NOMO-1 treated with dmso at 0.1 percent for 144 hours (cell line): ENCODE results near the gene BRCA1.
"Not testable (repeated sequence)": the region's sequence is repeated elsewhere in the genome, so short reads cannot be mapped to it uniquely, and the experiment has no call there.

ENCODE experiments used
- DNase-seq: peaks from one replicate; lab custom pipeline; 2025; ENCODE audit not compliant: unreplicated experiment; lab: John Stamatoyannopoulos, UW

BRCA1 gene

GRCh38 chr17:43125133-43125966 lies at the start of gene BRCA1:
Gene BRCA1 (minus strand): TSS chr17:43125364. CDS start chr17:43124096, 1,268 bp downstream.
- DNase-seq = peak; percentile 100

- peak; percentile 34 for DNase-seq
Observed at GRCh38 chr17:43171586-43172487, 46.7 kb upstream of the BRCA1 start.

GRCh38 chr17:43170766-43171585 lies 45.8 kb upstream of the BRCA1 start, which contains the start of gene NBR1:
Gene NBR1 (plus strand): TSS chr17:43171214. CDS start chr17:43175800, 4,586 bp downstream.
- peak; percentile 93 for DNase-seq

- peak; percentile 98 for DNase-seq
Observed at GRCh38 chr17:43170140-43170765, 45.1 kb upstream of the BRCA1 start.

- DNase-seq = no peak
Observed at GRCh38 chr17:43169561-43170139, 44.5 kb upstream of the BRCA1 start.

GRCh38 chr17:43165971-43166370 lies 40.8 kb upstream of the BRCA1 start:
- not testable (repeated sequence) for DNase-seq

GRCh38 chr17:43159957-43160356 lies 34.8 kb upstream of the BRCA1 start:
- not testable (repeated sequence) for DNase-seq

- not testable (repeated sequence) for DNase-seq
Observed at GRCh38 chr17:43159232-43159631, 34.1 kb upstream of the BRCA1 start.

GRCh38 chr17:43155666-43156065 lies 30.5 kb upstream of the BRCA1 start:
- DNase-seq = no peak

GRCh38 chr17:43153197-43153835 lies 28.2 kb upstream of the BRCA1 start:
- DNase-seq = not testable (repeated sequence)

- no peak for DNase-seq
Observed at GRCh38 chr17:43151880-43152456, 26.8 kb upstream of the BRCA1 start.

- no peak for DNase-seq
Observed at GRCh38 chr17:43146649-43147048, 21.5 kb upstream of the BRCA1 start.

GRCh38 chr17:43143201-43143600 lies 18.0 kb upstream of the BRCA1 start:
- DNase-seq = no peak

- DNase-seq = no peak
Observed at GRCh38 chr17:43142153-43142552, 17.0 kb upstream of the BRCA1 start.

- DNase-seq = peak; percentile 20
Observed at GRCh38 chr17:43140396-43141332, 15.5 kb upstream of the BRCA1 start.

- not testable (repeated sequence) for DNase-seq
Observed at GRCh38 chr17:43138531-43138930, 13.4 kb upstream of the BRCA1 start.

GRCh38 chr17:43136574-43136973 lies 11.4 kb upstream of the BRCA1 start:
- not testable (repeated sequence) for DNase-seq

GRCh38 chr17:43135454-43135819 lies 10.3 kb upstream of the BRCA1 start:
- no peak for DNase-seq
